RWPE1 (cell line): ENCODE measurements around the gene SCT.

Experiments used
- CTCF ChIA-PET: fragments of 350-600 bp; sonication (Branson Sonifier 250); formaldehyde crosslinking; extraction: SDS; loops from one replicate; lab custom pipeline; 2021; lab: Yijun Ruan, JAX
- POLR2A ChIA-PET: fragments of 400-600 bp; formaldehyde crosslinking; extraction: SDS; loops from one replicate; lab custom pipeline; 2020; ENCODE audit warnings: antibody characterized with exemption; ENCODE audit not compliant: low non-redundant PET; lab: Yijun Ruan, JAX
- DNase-seq: peaks from one replicate; pipeline ENCODE4 v3.0.0; 2012; ENCODE audit warnings: low spot score
- H3K27ac ChIP-seq: fragments of 450-650 bp; 2 replicates; pipeline ENCODE4 v1.5.1; 2017
- TF ChIP-seq, protein P1 (sequence below): fragments of 450-650 bp; conservative IDR thresholded peaks from 2 replicates; pipeline ENCODE4 v1.5.1; 2017; ENCODE audit warnings: low read depth, mild to moderate bottlenecking

The SCT gene

DNA sequence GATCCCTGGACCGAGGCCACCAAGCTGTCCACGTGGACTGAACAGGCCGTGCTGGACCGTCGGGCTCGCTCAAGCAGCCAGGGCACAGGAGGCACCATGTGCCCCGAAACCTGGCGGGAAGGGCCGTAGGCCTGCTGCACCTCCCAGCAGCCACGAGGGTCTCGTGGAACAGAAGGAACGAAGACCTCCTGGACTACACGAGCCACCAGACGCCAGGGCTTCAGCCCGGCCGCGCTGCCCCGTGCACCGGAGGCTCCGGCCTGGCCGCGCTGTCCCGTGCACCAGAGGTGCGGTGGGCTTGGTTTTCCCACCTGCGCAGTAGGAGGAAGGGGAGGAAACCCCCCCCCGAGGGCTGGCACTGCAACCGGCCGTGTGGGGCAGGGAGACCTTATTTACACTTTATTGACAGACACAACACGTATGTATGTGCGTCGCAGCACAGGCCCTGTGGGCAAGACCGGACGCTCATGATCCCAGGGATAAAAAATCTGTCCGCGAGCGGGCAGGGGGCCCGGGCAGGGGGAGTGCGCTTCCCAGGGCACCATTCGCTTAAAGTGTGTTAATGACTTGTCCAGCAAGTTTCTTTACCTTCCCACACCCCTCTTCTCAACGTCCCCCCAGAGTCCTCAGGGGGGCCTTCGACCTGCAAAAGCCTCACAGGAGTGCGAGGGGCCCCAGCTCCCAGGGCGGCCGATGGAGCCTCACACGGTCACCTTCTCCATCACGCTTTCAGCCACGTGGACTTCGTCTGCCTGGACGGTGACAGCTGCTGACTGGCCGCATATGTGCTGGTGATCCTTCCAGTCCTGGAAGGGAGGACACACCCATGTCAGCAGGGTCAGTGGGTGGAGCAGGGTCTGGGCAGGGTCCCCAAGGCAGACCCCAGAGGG is 17.1 kb upstream of the SCT start:
- ChIA-PET CTCF (no interaction called here), POLR2A (no interaction called here)
- TF ChIP-seq, protein P1, sequence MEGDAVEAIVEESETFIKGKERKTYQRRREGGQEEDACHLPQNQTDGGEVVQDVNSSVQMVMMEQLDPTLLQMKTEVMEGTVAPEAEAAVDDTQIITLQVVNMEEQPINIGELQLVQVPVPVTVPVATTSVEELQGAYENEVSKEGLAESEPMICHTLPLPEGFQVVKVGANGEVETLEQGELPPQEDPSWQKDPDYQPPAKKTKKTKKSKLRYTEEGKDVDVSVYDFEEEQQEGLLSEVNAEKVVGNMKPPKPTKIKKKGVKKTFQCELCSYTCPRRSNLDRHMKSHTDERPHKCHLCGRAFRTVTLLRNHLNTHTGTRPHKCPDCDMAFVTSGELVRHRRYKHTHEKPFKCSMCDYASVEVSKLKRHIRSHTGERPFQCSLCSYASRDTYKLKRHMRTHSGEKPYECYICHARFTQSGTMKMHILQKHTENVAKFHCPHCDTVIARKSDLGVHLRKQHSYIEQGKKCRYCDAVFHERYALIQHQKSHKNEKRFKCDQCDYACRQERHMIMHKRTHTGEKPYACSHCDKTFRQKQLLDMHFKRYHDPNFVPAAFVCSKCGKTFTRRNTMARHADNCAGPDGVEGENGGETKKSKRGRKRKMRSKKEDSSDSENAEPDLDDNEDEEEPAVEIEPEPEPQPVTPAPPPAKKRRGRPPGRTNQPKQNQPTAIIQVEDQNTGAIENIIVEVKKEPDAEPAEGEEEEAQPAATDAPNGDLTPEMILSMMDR: no peak
- peak overlapping the region; percentile 68 for H3K27ac ChIP-seq
- DNase-seq: no peak

DNA sequence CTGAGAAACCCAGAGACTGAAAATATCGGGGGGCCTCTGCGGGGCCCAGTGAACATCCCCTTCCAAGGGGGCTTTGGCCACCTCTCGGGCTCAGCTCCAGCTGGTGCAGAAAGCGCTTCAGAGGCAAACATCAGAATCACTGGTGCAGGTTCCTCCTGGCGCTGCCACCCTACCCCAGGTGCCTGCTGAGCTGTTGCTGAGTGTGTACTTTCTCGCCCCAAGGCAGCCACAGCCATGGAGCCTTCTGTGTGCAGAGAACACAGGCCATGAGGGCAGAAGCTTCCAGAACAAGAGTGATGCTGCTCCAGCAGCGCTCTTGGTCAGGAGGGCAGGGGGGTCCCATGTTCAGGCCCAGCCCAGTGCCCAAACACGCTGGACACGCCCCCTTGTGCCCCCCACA is 16.4 kb upstream of the SCT start:
- peak overlapping the region; percentile 68 for H3K27ac ChIP-seq
- POLR2A ChIA-PET: no interaction called here
- TF ChIP-seq, protein P1: no peak
- CTCF ChIA-PET: no interaction called here
- no peak for DNase-seq

DNA sequence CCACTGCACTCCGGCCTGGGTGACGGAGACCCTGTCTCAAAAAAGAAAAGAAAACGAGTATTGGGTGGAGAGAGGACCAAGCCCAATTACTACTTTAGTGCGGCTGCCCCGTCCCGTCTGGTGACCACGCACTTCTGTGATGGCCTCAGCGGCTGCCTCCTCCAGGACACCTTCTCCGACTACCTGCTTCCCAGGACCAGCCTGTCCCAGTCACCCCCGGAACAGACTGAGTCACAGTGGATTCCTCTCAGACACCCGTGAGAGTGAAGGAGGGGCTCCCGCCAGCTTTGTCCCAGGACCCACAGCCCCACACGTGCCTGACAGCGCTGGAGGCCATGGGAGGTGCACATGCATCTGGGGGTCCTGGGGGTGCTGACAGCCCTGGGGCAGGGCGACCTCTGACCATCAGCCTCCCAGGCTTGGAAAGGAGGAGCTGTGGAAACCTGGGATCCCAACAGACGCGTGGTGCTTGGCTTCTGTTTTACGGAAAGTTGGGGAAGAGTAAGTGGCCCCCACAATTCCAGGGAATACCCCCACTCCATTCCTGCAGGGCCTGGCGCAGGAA is 14.9 kb upstream of the SCT start:
- ChIA-PET POLR2A (no interaction called here), CTCF (interaction anchor here (0.5 to 0.7 kb wide), 3 partner anchors 76 to 1009 kb away, joined by 3 to 5 read pairs (median 4); no protein-coding TSS in a partner anchor)
- TF ChIP-seq, protein P1: no peak
- no peak for DNase-seq
- peak overlapping the region; percentile 68 for H3K27ac ChIP-seq

DNA sequence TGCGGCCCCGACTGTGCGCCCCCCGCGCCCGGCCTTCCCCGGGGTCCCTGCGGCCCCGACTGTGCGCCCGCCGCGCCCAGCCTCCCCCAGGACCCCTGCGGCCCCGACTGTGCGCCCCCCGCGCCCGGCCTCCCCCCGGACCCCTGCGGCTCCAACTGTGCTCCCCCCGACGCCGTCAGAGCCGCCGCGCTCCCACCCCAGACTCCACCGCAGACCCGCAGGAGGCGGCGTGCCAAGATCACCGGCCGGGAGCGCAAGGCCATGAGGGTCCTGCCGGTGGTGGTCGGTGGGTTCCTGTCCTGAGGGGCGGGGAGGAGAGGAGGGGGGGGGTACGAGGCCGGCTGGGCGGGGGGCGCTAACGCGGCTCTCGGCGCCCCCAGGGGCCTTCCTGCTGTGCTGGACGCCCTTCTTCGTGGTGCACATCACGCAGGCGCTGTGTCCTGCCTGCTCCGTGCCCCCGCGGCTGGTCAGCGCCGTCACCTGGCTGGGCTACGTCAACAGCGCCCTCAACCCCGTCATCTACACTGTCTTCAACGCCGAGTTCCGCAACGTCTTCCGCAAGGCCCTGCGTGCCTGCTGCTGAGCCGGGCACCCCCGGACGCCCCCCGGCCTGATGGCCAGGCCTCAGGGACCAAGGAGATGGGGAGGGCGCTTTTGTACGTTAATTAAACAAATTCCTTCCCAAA is 13.2 kb upstream of the SCT start:
- no peak for DNase-seq
- TF ChIP-seq, protein P1: no peak
- peak overlapping the region; percentile 68 for H3K27ac ChIP-seq
- CTCF ChIA-PET: interaction anchor here (0.6 kb wide), 1 partner anchor 133 kb away, joined by 4 read pairs; no protein-coding TSS in a partner anchor
- POLR2A ChIA-PET: no interaction called here

DNA sequence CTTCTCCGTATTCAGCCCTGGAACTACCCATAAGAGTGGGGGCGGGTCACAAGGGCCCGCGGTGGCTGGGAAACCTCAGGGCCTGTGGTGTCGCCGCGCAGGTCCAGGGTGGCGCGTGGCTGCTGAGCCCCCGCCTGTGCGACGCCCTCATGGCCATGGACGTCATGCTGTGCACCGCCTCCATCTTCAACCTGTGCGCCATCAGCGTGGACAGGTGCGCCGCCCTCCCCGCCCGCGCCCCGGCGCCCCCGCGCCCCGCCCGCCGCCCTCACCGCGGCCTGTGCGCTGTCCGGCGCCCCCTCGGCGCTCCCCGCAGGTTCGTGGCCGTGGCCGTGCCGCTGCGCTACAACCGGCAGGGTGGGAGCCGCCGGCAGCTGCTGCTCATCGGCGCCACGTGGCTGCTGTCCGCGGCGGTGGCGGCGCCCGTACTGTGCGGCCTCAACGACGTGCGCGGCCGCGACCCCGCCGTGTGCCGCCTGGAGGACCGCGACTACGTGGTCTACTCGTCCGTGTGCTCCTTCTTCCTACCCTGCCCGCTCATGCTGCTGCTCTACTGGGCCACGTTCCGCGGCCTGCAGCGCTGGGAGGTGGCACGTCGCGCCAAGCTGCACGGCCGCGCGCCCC is 12.5 kb upstream of the SCT start:
- TF ChIP-seq, protein P1: no peak
- CTCF ChIA-PET: no interaction called here
- POLR2A ChIA-PET: interaction anchor here (0.7 kb wide), 1 partner anchor 71 kb away, joined by 5 read pairs; no protein-coding TSS in a partner anchor
- H3K27ac ChIP-seq: peak overlapping the region; percentile 30
- no peak for DNase-seq
